HL-60 (cell line): Measurements from ENCODE around the gene FGD5.

Experiments
- DNase-seq, 2 experiments: peaks; one replicate each; pipeline ENCODE4 v3.0.0-alpha.2; 2010 to 2020; ENCODE audit warnings: low read depth in 1 of 2, low spot score in 1 of 2
- H3K27ac ChIP-seq: fragments of 250-450 bp; sonication (Bioruptor Pico); replicated peaks from 2 replicates; pipeline ENCODE4 v1.5.1; 2020; ENCODE audit warnings: mild to moderate bottlenecking, moderate library complexity
- H3K27me3 ChIP-seq: fragments of 250-450 bp; sonication (Bioruptor Pico); 2 replicates; pipeline ENCODE4 v1.5.1; 2021; ENCODE audit warnings: mild to moderate bottlenecking, moderate library complexity; ENCODE audit not compliant: insufficient read depth, poor library complexity, severe bottlenecking
- H3K4me3 ChIP-seq: replicated peaks from 2 replicates; pipeline ENCODE4 v1.5.1; 2011; ENCODE audit warnings: mild to moderate bottlenecking, control low read depth, low read length; ENCODE audit not compliant: insufficient read depth
- GABPA ChIP-seq: IDR thresholded peaks from 2 replicates; pipeline ENCODE4 v1.6.1; 2012; ENCODE audit warnings: low read depth
- POLR2AphosphoS5 ChIP-seq: IDR thresholded peaks from 2 replicates; pipeline ENCODE4 v1.6.1; 2012; ENCODE audit warnings: low read depth
- SPI1 ChIP-seq: IDR thresholded peaks from 2 replicates; pipeline ENCODE4 v1.6.1; 2012; ENCODE audit warnings: low read depth, mild to moderate bottlenecking, borderline replicate concordance
- TF ChIP-seq, protein P1 (sequence below): IDR thresholded peaks from one replicate; pipeline ENCODE4 v1.5.1; 2011; ENCODE audit warnings: low read length, control low read depth, inconsistent platforms; ENCODE audit not compliant: insufficient read depth
- TF ChIP-seq, protein P2 (sequence below): IDR thresholded peaks from 2 replicates; pipeline ENCODE4 v1.6.1; 2012; ENCODE audit warnings: low read depth; ENCODE audit not compliant: insufficient replicate concordance

FGD5 gene

DNA sequence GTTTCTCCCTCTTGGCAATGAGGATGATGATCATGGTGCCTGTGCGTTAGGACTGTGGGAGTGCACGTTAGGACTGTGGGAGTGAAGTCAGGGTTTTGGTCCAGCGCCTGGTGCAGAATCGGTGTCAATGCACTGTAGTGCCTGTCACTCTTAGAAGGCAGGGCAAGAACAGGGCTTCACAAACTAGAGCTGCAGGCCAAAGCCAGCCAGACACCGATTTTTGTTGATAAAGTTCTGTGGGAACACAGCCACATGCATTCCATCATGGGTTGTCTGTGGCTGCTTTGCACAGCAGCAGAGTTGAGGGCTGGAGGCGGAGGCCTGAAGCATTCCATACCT, 96.0 kb downstream of the FGD5 start:
- DNase-seq: no peak
- TF ChIP-seq, protein P1, sequence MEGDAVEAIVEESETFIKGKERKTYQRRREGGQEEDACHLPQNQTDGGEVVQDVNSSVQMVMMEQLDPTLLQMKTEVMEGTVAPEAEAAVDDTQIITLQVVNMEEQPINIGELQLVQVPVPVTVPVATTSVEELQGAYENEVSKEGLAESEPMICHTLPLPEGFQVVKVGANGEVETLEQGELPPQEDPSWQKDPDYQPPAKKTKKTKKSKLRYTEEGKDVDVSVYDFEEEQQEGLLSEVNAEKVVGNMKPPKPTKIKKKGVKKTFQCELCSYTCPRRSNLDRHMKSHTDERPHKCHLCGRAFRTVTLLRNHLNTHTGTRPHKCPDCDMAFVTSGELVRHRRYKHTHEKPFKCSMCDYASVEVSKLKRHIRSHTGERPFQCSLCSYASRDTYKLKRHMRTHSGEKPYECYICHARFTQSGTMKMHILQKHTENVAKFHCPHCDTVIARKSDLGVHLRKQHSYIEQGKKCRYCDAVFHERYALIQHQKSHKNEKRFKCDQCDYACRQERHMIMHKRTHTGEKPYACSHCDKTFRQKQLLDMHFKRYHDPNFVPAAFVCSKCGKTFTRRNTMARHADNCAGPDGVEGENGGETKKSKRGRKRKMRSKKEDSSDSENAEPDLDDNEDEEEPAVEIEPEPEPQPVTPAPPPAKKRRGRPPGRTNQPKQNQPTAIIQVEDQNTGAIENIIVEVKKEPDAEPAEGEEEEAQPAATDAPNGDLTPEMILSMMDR: no peak
- TF ChIP-seq GABPA: no peak
- no peak for TF ChIP-seq SPI1
- TF ChIP-seq, protein P2, sequence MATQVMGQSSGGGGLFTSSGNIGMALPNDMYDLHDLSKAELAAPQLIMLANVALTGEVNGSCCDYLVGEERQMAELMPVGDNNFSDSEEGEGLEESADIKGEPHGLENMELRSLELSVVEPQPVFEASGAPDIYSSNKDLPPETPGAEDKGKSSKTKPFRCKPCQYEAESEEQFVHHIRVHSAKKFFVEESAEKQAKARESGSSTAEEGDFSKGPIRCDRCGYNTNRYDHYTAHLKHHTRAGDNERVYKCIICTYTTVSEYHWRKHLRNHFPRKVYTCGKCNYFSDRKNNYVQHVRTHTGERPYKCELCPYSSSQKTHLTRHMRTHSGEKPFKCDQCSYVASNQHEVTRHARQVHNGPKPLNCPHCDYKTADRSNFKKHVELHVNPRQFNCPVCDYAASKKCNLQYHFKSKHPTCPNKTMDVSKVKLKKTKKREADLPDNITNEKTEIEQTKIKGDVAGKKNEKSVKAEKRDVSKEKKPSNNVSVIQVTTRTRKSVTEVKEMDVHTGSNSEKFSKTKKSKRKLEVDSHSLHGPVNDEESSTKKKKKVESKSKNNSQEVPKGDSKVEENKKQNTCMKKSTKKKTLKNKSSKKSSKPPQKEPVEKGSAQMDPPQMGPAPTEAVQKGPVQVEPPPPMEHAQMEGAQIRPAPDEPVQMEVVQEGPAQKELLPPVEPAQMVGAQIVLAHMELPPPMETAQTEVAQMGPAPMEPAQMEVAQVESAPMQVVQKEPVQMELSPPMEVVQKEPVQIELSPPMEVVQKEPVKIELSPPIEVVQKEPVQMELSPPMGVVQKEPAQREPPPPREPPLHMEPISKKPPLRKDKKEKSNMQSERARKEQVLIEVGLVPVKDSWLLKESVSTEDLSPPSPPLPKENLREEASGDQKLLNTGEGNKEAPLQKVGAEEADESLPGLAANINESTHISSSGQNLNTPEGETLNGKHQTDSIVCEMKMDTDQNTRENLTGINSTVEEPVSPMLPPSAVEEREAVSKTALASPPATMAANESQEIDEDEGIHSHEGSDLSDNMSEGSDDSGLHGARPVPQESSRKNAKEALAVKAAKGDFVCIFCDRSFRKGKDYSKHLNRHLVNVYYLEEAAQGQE: no peak
- TF ChIP-seq POLR2AphosphoS5: no peak
- H3K27me3 ChIP-seq: no peaks in the 10 kb centered on the region
- no peak overlapping the region for H3K4me3 ChIP-seq
- H3K27ac ChIP-seq: no peak overlapping the region

DNA sequence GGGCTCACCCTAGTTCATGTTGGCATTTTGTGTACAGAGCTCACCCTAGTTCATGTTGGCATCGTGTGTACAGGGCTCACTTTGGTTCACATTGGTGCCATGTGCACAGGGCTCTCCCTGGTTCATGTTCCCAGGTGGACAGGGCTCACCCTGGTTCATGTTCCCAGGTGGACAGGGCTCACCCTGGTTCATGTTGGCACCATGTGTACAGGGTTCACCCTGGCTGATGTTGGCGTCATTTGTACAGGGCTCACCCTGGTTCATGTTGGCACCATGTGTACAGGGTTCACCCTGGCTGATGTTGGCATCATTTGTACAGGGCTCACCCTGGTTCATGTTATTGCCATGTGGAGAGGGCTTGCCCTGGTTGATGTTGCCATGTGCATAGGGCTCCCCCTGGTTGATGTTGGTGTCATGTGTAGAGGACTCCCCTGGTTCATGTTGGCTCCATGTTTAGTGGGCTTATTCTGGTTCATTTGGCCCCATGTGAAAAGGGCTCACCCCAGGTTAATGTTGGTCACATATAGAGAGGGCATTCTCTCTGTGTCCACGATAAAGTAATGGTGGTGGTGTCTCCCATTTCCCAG, 97.0 kb downstream of the FGD5 start:
- TF ChIP-seq, protein P2: no peak
- TF ChIP-seq GABPA: no peak
- TF ChIP-seq SPI1: no peak
- TF ChIP-seq, protein P1: no peak
- no peak for TF ChIP-seq POLR2AphosphoS5
- no peak overlapping the region for H3K27ac ChIP-seq
- no peaks in the 10 kb centered on the region for H3K27me3 ChIP-seq
- H3K4me3 ChIP-seq: no peak overlapping the region
- no peak for DNase-seq

DNA sequence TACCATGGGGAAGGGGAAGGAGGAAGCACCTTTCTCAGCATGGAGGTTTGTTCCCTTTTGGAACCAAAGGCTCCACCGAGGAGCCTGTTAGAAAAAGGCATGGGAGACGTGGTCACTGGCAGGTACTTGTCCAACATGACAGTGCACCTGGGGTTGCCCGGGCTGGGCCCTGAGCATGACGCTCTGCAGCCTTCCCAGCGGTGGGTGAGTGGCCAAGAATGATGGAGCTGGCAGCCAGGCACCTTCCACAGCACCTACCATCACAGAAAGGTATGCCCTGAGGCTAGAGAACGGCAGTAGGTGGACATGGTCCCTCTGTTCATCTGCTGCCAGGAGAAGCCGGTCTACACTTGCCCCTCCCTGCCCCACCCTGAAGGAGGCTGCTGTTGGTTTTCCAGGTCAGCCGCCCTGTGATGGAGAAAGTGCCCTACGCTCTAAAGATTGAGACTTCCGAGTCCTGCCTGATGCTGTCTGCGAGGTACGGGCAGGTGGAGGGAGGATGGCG, 99.6 kb downstream of the FGD5 start:
- DNase-seq: no peak
- Histone ChIP-seq H3K4me3 (no peak overlapping the region), H3K27ac (no peak overlapping the region), H3K27me3 (peaks cover 2% of the 10 kb centered on the region)
- TF ChIP-seq POLR2AphosphoS5 (no peak), GABPA (no peak), SPI1 (no peak)
- TF ChIP-seq, protein P2: no peak
- TF ChIP-seq, protein P1: no peak
